Measurements from ENCODE around the gene PDF. TPM values are rescaled to one million over a fixed set of nuclear protein-coding genes. Genes with fewer than 3 reads are reported as not detected.
"Not testable (repeated sequence)": the region's sequence is repeated elsewhere in the genome, so short reads cannot be mapped to it uniquely, and the experiment has no call there.

PDF gene
- total RNA-seq, 1 experiment from 2014 or later: 9.1 TPM

DNA sequence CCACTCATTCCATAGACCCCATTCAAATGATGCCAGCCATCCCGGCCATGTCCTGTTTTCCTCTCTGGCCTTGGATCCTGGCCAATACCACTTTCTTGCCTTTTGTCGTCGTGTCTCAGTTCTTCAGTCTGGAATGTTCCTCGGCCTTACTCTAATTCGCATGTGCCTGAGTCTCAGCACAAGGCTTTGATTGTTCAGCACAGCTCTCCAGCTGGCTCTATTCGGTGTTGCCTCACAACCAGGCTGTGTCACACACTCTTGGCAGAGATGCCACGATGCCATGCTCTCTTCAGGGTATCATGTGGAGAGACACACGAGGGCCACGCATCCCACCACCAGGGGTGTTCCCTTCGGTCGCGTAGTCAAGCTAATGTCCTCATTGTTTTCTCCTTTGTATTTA, 21.1 kb downstream of the PDF start:
- no peak overlapping the region for H3K4me3 ChIP-seq
- DNase-seq: no peak
- H3K36me3 ChIP-seq: peaks cover 9% of the 10 kb centered on the region
- H3K9me3 ChIP-seq: no peaks in the 10 kb centered on the region
- no peaks in the 10 kb centered on the region for H3K27me3 ChIP-seq

DNA sequence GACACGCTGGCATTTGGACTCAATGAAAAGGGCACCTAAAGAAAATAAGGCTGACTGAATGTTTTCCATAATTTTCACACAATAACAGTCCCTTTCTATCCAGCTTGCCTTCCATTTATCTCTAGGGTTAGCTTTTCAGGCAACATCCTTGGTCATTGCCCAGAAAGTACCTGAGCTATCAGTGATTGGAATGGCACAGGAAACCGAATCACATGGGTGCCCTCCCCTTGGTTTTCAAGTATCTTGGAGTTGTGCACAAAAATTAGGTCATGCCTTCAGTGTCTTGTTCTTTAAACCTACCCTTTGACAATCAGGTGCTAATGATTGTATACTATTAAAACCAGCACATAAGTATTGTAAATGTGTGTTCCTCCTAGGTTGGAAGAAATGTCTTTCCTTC, 22.5 kb downstream of the PDF start:
- Histone ChIP-seq H3K4me3 (no peak overlapping the region), H3K9me3 (no peaks in the 10 kb centered on the region), H3K27me3 (no peaks in the 10 kb centered on the region), H3K36me3 (no peaks in the 10 kb centered on the region; the same call in 1 of the 2 replicates)
- no peak for DNase-seq

DNA sequence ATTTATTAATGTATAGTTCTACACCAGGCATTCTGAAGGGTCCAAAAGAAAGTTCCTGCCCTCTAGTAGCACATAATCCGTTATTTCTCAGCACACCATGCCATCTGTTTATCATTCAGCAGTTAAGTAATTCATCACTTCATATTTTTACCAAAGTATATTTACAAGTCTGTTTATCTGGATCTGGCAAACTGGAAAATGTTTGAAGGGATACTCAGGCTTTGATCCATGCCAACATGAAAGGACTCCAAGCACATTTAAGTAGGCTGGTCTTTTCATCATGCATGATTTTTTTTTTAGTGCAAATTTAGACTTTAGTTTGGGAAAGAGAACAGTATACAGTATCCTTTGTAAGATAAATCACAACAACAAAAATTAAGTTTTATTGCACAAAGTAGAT, 23.3 kb downstream of the PDF start:
- Histone ChIP-seq H3K4me3 (no peak overlapping the region), H3K9me3 (no peaks in the 10 kb centered on the region), H3K27me3 (no peaks in the 10 kb centered on the region), H3K36me3 (no peaks in the 10 kb centered on the region; the same call in 1 of the 2 replicates)
- no peak for DNase-seq

DNA sequence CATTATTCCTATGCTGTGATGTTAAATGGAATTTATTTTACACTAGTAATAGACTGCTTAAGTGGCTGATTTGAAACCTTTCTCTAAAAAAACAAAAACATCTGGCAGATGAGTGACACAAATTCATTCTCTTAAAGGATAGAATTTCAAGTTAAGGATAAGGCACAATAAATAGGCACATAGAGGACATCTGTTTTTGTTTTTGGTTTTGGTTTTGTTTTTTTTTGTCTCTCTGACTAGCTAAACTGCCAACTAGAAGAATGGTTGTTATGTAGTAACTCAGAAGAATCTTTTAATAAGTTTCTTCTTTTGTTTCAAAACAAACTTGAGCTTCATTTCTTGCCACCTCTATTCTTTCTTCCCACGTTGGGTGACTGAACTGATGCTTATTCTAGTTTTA, 24.4 kb downstream of the PDF start:
- no peak overlapping the region for H3K4me3 ChIP-seq
- no peaks in the 10 kb centered on the region for H3K9me3 ChIP-seq
- peaks cover 6% of the 10 kb centered on the region; the same call in 1 of the 2 replicates for H3K36me3 ChIP-seq
- no peak for DNase-seq
- no peaks in the 10 kb centered on the region for H3K27me3 ChIP-seq

DNA sequence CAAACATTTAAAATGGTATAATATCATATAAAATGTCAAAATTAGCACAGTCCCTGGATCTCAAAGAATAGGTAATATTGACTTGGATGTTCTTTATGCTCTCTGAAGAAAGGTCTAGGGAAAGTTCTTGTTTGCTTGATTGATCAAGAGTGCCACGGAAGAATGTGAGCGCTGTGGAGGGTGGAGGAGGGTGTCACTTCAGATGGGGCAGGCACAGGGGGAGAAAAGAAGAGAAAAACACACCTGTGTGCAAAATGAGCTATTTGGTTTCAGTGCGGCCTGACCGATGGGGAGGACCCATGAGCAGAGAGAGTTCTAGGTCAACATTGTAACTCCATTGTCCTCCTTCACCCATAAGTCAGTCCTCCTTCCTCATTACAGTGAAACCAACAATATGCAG, 28.1 kb downstream of the PDF start:
- Histone ChIP-seq H3K4me3 (no peak overlapping the region), H3K36me3 (peaks cover 6% of the 10 kb centered on the region; the same call in 1 of the 2 replicates), H3K27me3 (no peaks in the 10 kb centered on the region), H3K9me3 (no peaks in the 10 kb centered on the region)
- no peak for DNase-seq

DNA sequence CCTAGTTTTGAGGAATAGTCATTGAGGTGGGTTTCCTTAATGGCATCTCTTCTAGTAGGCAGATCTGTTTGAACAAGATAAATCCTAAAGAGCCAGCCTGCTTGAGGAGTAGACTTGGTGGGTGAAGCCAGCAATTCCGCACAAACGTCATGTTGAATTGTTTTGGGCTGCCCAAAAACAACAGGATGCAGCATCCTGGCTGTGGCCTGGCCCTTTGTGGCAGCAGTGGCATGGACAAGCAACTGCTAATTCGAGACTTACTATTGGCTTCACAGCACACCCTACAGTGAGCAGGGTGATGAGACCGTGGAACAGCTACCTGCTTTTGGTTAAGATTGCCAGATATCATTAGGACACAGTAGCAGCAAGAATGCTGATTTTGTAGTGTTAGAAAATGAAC, 28.5 kb downstream of the PDF start:
- Histone ChIP-seq H3K27me3 (no peaks in the 10 kb centered on the region), H3K4me3 (no peak overlapping the region), H3K36me3 (peaks cover 6% of the 10 kb centered on the region; the same call in 1 of the 2 replicates), H3K9me3 (no peaks in the 10 kb centered on the region)
- DNase-seq: no peak

DNA sequence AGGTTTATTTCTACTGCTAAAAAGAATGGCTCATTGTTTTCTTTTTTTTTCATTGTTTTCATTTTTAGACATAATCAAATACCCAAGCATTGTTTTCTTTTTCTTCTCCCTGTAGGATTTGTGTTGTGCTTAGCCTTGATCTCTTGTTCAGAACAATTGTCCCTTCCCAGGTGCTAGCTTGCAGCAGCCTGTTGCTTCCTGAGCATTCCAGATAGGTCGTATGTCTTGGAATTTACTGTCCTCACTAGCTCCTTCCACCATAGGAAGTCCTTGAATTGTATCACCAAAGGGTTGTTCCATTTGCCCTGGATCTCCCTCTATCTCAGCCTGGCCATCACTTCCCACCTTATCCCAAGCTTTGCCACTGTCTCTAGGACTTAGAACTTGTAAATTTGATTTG, 29.2 kb downstream of the PDF start:
- H3K36me3 ChIP-seq: peaks cover 6% of the 10 kb centered on the region; the same call in 1 of the 2 replicates
- DNase-seq: no peak
- no peak overlapping the region for H3K4me3 ChIP-seq

DNA sequence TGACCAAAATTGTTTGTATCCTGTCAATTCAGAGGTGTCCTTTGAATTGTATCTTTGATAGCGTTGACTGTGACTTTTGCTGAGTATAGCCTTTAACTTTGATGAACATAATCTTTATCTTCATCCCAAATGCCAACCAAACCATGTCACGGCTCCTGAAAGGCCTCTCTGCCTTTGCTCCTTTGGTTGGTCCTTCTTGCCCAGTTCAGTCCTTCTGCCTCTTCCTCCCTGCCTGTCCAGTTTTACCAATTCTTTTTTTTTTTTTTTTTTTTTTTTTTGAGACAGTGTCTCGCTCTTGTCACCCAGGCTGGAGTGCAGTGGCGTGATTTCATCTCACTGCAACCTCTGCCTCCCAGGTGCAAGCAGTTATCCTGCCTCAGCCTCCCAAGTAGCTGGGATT, 32.1 kb downstream of the PDF start:
- Histone ChIP-seq H3K36me3 (peaks cover 6% of the 10 kb centered on the region; the same call in 1 of the 2 replicates), H3K27me3 (no peaks in the 10 kb centered on the region), H3K4me3 (no peak overlapping the region), H3K9me3 (no peaks in the 10 kb centered on the region)
- DNase-seq: no peak

More for the DNA sequence above, 29.2 kb downstream of the PDF start:
- Histone ChIP-seq H3K27me3 (no peaks in the 10 kb centered on the region), H3K9me3 (no peaks in the 10 kb centered on the region)

DNA sequence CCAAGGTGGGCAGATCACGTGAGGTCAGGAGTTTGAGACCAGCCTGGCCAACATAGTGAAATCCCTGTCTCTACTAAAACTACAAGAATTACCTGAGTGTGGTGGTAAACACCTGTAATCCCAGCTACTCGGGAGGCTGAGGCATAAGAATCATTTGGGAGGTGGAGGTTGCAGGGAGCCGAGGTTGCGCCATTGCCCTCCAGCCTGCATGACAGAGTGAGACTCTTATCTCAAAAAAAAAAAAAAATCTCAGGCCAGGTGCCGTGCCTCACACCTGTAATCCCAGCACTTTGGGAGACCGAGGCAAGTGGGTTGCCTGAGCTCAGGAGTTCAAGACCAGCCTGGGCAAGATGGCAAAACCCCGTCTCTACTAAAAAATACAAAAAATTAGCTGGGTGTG, 33.6 kb downstream of the PDF start:
- H3K27me3 ChIP-seq, DNase-seq, H3K9me3 ChIP-seq, H3K4me3 ChIP-seq, H3K36me3 ChIP-seq: not testable (repeated sequence)

DNA sequence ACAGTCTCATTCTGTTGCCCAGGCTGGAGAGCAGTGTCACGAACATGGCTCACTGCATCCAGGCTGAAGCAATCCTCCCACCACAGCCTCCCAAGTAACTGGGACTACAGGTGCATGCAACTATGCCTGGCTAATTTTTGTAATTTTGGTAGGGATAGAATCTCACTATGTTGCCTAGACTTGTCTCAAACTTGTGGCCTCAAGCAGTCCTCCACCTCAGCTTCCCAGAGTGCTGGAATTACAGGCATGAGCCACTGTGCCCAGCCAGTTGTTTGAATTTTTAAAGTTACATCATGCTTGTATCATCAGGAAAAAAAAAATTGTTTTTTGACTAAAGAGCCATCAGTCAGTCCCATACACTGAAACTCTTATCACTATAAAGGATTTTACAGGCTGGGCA, 36.3 kb downstream of the PDF start:
- no peak for DNase-seq
- Histone ChIP-seq H3K4me3 (no peak overlapping the region), H3K36me3 (no peaks in the 10 kb centered on the region; the same call in 1 of the 2 replicates), H3K9me3 (no peaks in the 10 kb centered on the region), H3K27me3 (no peaks in the 10 kb centered on the region)

DNA sequence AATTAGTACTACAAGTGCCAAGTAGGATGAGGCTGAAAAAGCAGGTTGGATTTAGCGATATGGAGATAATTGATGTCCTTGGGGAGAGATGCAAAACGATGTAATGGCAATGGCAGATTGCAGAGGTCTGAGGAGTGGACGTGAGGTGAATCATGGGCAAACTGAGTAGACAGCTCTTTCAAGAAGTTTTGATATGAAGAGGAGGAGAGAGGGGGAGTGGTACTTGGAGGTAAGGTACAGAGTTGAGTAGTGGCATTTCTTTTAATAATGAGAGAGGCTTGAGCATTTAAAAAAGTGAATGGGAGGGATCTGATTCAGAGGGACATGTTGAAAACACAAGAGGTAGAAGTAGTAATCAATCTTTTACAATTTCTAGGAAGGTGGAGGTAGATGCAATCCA, 37.0 kb downstream of the PDF start:
- H3K4me3 ChIP-seq: no peak overlapping the region
- H3K9me3 ChIP-seq: no peaks in the 10 kb centered on the region
- no peaks in the 10 kb centered on the region for H3K27me3 ChIP-seq
- H3K36me3 ChIP-seq: peaks cover 3% of the 10 kb centered on the region
- DNase-seq: no peak

DNA sequence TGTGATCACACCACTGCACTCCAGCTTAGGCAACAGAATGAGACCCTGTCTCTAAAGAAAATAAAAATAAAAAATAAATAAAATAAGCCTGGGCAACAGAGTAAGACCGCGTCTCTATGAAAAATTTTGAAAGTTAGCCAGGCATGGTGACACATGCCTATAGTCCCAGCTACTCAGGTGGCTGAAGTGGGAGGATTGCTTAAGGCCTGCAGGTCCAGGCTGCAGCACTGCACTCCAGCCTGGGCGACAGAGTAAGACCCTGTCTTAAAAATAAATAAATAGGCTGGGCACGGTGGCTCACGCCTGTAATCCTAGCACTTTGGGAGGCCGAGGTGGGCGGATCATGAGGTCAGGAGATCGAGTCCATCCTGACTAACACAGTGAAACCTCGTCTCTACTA, 38.7 kb downstream of the PDF start:
- not testable (repeated sequence) for H3K9me3 ChIP-seq, H3K27me3 ChIP-seq, H3K4me3 ChIP-seq, DNase-seq, H3K36me3 ChIP-seq

DNA sequence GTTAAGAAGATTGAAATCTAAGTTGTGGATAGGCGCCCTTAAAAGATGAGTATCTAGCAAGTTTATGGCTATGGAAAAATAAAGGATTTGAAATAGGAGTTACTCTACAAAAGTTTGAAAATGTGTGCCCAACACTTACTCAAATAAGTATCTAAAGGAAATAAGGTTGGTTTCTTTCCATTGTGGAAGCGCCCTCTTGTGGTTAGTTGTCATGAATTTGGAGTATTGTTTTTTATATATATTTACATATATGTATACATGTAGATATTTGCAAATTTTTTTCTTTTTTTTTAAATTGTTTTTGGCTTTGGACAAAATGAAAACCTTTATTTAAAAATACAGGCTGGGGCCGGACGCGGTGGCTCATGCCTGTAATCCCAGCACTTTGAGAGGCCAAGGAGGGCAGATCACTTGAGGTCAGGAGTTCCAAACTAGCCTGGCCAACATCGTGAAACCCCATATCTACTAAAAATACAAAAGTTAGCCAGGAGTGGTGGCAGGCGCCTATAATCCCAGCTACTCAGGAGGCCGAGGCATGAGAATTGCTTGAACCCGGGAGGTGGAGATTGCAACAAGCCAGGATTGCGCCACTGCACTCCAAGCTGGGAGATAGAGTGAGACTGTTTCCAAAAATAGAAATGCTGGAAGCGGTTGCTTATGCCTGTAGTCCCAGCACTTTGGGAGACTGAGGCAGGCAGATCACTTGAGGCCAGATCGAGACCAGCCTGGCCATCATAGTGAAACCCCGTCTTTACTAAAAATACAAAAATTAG, 43.3 kb downstream of the PDF start:
- Histone ChIP-seq H3K36me3 (peaks cover 11% of the 10 kb centered on the region), H3K9me3 (no peaks in the 10 kb centered on the region), H3K4me3 (no peak overlapping the region), H3K27me3 (no peaks in the 10 kb centered on the region)
- no peak for DNase-seq

DNA sequence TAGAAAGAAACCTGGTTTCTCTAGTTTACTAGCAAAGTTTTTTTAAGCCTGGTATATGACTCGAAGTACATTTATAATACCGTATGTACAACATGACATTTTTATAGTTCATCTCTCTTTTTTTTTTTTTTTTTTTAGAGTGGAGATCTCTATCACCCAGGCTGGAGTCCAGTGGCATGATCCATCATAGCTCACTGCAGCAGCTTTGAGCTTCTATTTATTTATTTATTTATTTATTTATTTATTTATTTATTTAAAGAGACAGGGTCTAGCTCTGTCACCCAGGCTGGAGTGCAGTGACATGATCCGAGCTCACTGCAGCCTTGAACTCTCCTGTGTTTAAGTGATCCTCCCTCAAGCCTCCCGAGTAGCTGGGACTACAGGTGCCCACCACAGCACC, 45.1 kb downstream of the PDF start:
- no peak for DNase-seq

DNA sequence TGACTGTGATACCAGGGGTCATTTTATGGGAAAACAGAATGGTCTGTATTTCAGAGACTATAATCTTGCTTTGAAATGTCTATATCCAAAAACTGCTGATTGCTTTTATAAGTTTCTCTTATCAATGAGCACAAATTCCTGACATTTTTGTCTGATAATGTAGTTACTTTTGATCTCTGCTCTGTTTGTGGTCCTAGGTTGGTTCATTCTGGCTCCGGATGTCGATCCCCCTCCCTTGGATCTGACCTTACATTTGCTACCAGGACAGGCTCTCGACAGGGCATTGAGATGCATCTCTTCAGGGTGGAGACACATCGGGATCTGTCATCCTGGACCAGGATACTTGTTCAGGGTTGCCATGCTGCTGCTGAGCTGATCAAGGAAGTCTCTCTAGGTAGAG, 46.5 kb downstream of the PDF start:
- Histone ChIP-seq H3K9me3 (no peaks in the 10 kb centered on the region), H3K27me3 (no peaks in the 10 kb centered on the region), H3K36me3 (peaks cover 11% of the 10 kb centered on the region), H3K4me3 (no peak overlapping the region)
- DNase-seq: no peak

More for the DNA sequence above, 45.1 kb downstream of the PDF start:
- Histone ChIP-seq H3K36me3 (peaks cover 11% of the 10 kb centered on the region), H3K9me3 (no peaks in the 10 kb centered on the region), H3K27me3 (no peaks in the 10 kb centered on the region), H3K4me3 (no peak overlapping the region)

DNA sequence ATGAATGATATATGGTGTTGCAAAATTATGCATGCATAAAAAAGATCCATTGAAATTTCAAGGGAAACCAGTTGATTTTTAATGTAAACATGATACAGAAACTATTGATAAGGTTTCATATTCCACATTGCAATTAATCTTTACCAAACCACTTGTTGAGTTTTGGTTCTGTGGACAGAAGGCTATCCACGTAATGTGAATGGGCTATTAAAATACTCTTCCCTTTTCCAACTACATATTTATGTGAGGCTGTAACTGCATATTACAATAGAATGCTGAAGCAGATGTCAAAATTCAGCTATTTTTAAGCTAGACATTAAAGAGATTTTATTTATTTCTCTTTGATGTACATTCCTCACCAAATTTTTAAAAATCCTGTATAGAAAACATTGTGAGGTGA, 53.0 kb downstream of the PDF start:
- DNase-seq: no peak
- H3K9me3 ChIP-seq: no peaks in the 10 kb centered on the region
- H3K27me3 ChIP-seq: no peaks in the 10 kb centered on the region
- no peaks in the 10 kb centered on the region; the same call in 1 of the 2 replicates for H3K36me3 ChIP-seq
- no peak overlapping the region for H3K4me3 ChIP-seq
